Inflammatory macrophage (primary cell): ENCODE measurements around the gene TLK2.
"Not testable (repeated sequence)": the region's sequence is repeated elsewhere in the genome, so short reads cannot be mapped to it uniquely, and the experiment has no call there.

ENCODE experiments used
- DNase-seq, 2 donors: peaks; one replicate each; pipeline ENCODE4 v3.0.0-alpha.2; 2020 to 2022

Gene TLK2

DNA sequence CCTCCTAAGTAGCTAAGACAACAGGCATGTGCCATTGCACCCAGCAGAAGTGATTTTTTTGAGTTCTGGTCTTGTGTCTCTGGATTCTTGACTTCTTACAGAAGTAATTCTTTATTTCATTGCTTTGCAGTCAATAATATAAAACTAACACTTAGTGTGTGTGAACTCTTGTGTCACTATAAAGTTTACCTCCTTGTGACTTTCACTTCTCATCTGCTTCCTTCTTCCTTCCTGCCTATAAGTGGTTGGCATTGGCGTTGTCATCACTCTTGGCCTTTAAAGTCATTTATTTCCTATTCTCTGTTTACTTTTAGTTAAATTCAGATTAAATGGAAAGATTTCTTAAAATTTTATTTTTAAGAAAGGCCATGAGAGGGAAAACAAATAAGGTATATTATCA is 12.4 kb downstream of the TLK2 start:
- DNase-seq, result not testable (repeated sequence)

DNA sequence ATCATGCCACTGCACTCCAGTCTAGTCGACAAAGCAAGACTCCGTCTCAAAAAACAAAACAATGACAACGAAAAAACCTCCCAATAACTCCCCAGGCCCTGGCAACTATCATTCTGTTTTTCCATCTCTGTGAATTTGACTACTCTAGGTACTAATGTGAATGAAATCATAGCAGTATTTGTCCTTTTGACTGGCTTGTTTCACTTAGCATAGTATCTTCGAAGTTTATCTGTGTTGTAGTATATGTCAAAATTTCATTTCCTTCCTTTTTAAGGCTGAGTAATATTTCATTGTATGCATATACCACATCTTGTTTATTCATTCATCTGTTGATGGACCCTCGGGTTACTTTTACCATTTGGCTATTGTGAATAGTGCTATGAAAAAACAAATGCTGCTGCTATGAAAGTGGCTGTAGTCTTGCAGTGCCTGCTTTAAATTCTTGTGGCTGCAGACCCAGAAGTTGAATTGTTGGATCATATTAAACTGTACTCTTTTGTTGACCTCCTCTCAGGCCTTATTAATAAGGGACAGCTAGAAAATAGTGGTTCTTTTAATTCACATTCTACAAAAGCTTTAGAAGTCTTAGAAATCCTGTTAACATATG is 14.5 kb downstream of the TLK2 start:
- DNase-seq, result not testable (repeated sequence)

DNA sequence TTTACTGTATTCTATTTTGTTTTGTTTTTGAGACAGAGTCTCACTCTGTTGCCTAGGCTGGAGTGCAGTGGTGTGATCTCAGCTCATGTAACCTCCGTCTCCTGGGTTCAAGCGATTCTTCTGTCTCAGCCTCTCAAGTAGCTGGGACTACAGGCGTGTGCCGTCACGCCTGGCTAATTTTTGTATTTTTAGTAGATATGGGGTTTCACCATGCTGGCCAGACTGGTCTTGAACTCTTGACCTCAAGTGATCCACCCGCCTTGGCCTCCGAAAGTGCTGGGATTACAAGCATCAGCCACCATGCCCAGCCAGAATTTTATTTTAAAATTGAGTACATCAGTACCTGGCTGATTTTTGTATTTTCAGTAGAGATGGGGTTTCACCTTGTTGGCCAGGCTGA is 15.4 kb downstream of the TLK2 start:
- not testable (repeated sequence) for DNase-seq

DNA sequence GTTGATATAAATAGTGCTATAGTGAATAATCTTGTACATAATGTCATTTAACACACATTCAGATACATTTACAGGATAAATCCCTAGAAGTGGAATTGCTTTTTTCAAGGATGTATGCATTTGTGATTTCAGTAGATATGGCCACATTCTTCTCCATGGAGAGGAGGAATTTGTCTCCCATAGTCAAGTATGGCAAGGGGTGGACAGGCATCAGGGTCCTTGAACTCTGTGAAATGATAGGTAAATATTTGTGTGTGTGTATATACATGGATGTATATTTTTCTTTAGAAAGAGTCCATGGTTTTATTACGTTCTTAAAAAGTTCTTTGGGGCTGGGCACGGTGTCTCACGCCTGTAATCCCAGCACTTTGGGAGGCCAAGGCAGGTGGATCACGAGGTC is 17.7 kb downstream of the TLK2 start:
- DNase-seq, result not testable (repeated sequence)

DNA sequence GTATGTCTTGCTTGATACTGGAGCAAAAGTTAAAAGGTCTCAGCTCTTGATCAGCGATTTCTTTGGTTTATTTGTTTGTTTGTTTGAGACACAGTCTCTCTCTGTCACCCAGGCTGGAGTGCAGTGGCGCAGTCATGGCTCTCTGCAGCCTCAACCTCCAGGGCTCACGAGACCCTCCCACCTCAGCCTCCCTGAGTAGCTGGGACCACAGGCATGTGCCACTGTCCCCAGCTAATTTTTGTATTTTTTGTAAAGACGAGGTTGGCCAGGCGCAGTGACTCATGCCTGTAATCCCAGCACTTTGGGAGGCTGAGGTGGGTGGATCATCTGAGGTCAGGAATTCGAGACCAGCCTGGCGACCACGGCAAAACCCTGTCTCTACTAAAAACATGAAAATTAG is 20.2 kb downstream of the TLK2 start:
- DNase-seq, result not testable (repeated sequence)

DNA sequence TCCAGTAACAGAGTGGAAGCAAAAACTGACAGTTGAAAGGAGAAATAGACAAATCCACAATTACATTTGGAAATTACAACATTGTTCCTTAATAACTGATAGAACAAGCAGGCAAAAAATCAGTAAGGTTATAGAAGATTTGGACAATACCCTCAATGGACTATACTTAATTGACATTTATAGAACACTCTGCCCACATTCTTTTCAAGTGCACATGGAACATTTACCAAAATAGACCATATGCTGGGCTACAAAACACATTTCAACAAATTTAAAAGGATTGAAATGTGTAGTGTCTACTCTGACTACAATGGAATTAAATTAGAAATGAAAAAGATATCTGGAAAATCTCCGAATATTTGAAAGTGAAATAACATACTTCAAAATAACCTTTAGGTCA is 21.8 kb downstream of the TLK2 start:
- DNase-seq, result not testable (repeated sequence)

DNA sequence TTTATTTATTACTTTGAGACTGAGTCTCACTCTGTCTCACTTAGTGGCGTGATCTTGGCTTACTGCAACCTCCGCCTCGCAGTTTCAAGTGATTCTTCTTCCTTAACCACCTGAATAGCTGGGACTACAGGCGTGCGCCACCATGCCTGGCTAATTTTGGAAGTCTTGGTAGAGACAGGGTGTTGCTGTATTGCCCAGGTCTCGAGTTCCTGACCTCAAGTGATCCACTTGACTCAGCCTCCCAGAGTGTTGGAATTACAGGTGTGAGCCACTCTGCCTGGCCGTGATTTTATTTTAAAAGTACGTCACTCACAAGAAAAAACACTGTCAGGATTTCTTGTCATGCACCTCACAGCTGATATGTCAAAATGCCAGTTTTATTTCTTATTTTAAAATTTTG is 26.2 kb downstream of the TLK2 start:
- not testable (repeated sequence) for DNase-seq

DNA sequence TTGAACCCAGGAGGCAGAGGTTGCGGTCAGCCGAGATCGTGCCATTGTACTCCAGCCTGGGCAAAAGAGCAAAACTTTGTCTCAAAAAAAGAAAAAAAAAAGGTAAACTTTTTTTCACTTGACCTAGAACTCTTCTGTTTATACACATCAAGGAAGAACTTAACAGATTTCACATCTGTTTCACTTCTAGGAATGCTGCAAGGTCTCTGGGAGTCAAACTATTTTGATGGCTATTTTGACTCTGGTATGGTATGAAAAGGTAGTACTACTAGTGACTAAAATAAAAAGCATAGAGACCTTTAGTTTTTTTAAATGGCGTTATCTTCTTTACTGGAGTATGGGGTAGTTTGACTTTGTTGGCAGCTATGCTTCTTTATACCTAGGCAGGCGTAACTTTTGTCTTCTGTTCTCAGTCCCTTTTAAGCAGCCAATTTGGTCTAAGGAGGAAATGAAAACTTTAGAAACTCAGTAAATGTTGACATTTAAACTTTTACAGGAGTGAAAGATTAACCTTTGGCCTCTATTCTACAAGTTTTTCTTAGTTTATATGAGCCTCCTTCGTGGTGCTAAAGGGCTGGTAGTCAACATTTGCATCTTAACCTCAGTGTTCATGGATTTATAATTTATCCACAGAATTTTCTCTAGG is 28.7 kb downstream of the TLK2 start:
- DNase-seq, result not testable (repeated sequence)

DNA sequence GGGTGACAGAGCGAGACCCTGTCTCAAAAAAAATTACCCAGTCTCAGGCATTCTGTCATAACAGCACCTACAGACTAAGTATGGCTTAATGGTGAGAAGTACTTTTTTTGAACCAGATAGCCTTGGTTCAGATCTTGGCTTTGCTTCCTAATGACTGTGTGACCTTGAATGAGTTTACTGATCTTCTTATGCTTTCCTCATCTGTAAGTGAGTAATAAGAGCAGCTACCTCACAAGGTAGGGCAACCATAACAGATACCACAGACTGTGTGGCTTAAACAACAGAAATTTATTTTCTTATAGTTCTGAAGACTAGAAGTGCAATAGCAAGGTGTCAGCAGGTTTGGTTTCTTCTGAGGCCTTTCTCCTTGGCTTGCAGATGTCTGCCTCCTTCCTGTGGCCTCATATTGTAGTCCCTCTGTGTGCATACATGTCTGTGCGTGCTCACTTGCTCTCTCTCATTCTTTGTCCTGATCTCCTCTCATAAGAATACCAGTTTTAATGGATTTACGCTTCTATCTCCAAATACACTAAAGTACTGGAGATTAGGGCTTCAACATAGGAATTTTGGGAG is 31.7 kb downstream of the TLK2 start:
- DNase-seq, result not testable (repeated sequence)

DNA sequence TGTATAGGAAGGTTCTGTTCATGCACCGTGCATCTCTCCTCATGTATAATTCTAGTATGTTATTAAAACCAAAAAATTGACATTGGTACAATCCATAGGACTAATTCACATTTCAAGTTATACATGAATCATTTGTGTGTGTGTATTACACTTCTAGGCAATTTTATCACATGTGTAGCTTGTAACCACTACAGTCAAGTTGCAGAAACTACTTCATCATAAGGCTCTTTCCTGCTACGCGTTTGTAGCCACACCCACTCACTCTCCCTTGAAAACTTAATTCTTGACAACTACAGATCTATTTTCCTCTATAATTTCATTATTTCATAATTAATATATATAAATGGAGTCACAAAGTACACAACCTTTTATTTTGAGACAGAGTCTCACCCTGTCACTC is 32.4 kb downstream of the TLK2 start:
- peak; percentile 44 to 56 for DNase-seq

DNA sequence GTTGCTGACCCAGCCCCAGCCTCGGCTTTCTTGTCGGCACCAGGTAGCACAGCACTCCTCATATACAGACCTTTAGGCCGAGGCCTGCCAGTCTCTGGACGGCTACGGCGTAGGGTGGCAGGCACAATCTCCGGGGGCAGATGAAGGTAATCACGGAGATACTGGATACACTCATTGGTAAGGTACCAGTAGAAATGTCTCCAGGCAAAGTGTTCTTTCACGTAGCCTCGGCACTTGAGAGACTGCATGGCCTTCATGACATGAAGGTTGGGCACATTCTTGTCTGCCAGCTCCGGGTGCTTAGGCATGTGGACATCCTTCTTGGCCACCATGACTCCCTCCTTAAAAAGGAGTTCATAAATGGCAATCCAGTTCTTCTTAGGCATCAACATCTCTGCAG is 37.8 kb downstream of the TLK2 start:
- not testable (repeated sequence) for DNase-seq

DNA sequence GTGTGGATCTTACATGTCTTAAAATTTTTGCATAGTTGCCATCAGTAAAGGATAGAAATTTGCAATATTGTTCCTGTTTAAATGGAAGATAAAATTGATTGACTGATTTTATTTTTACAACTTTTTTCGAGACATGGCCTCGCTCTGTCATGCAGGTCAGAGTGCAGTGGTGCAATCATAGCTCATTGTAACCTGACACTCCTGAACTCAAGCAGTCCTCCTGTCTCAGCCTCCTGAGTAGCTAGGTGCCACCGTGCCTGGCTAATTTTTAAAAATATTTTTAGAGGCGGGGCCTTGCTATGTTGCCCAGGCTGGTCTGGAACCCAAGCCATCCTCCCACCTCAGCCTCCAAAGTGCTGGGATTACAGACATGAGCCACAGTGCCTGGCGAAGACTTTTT is 42.7 kb downstream of the TLK2 start:
- not testable (repeated sequence) for DNase-seq

DNA sequence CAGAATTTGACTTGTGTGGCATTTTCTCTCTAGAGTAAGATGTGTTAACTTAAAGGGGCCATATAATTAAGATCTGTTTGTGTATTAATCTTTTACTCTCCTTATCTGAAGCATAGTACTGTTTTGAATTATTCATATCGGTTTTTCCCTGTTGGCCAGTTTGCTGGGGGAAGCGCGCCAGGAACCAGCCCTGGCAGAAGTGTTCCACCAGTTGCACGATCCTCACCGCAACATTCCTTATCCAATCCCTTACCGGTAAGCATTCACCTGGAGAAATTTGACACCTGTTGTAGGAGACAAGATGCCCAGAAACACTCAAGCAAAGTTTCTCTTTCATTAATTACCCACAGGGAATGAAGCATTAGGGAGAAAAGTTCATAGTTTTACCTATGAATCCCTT is 45.5 kb downstream of the TLK2 start:
- DNase-seq, result not testable (repeated sequence)

DNA sequence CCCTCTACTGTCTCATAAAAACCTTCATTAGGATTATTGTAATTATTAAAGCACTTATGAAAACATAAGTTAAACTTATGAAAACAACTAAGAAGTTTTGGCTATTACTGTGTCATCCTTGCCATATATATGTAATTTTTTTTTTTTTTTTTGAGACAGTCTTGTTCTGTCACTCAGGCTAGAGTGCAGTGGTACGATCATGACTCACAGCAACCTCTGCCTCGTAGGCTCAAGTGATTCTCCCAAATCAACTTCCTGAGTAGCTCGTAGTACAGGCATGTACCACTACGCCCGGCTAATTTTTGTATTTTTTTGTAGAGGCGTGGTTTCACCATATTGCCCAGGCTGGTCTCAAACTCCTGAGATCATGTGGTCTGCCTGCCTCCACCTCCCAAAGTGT is 46.7 kb downstream of the TLK2 start:
- not testable (repeated sequence) for DNase-seq

DNA sequence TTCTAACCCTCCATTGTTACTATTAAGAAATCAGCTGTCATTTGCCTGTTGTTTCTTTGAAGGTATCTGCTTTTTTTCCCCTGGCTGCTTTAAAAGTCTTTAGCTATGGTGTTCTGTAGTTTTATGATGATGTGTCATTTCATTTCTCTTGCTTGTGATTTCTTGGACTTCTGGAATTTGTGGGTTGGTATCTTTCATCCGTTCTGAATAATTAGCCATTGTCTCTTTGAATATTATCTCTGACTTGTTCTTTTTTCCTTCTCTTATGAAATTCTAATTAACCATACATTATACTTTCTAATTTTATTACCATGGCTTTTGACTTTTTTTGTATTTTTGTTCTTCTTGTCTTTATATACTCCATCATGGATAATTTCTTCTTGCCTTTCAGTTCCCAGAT is 52.3 kb downstream of the TLK2 start:
- DNase-seq, result not testable (repeated sequence)

DNA sequence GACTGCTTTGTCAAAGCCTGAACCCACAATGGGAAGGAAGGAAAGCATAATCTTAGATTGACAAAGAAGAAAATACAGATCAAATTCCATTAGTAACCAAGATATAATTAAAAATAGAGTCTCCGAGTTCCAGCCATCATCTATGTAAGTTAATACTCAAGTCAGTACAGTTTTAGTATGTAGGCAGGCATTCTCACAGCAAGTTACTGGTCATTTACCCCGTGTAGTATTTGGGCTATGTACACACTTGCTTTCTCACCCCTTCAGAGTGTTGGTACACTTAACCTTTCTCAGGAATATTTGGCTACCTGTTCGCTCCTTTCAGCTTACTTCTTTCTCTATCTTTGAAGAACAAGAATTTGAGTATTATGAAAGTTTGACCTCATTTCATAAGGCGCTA is 57.9 kb downstream of the TLK2 start:
- DNase-seq, result not testable (repeated sequence)

DNA sequence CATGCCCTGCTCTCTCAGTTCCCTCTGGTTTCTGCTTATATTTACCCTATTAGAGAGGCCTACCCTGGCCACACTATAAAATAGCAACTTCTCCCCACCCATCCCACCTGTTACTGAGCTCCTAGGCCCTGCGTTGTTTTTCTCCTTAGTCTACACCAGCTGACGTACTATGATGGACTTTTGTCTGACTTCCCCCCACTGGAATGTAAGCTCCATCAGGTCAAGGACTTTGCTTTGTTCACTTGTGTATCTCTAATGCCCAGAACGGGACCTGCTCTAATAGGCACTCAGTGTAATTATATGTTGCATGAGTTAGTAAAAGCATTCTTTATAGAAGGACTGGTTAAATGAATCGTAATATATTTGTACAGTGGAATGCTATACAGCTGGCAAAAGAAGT is 62.4 kb downstream of the TLK2 start:
- not testable (repeated sequence) for DNase-seq

DNA sequence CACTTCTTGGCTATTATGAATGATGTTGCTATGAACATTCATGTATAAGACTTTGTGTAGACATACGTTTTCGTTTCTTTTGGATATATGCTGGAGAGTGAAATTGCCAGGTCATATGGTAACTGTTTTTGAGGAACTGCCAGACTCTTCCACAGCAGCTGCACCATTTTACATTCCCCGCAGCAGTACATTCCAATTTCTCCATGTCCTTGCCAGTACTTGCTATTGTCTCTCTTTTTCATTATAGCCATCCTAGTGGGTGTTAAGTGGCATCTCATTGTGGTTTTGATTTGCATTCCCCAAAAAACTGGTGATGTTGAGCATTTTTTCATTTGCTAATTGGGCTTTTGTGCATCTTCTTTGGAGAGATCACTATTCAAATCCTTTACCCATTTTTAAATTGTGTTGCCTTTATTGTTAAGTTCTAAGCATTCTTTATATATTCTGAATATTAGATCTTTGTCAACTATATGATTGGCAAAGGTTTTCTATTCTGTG is 64.7 kb downstream of the TLK2 start:
- DNase-seq, result not testable (repeated sequence)

DNA sequence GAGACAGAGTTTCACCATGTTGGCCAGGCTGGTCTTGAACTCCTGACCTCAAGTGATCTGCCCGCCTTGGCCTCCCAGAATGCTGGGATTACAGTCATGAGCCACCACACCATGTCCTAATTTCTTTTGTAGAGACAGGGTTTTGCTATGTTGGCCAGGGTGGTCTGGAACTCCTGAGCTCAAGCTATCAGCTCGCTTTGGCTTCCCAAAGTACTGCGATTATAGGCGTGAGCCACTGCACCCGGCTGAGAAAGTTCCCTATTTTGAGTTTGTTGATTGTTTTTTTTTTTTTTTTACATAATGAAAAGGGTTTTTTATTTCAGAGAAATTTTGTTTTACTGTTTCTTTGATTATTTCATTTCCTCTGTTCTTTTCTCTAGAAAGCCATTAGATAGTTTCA is 67.4 kb downstream of the TLK2 start:
- peak in 1 of 2 donors; percentile 12 for DNase-seq

DNA sequence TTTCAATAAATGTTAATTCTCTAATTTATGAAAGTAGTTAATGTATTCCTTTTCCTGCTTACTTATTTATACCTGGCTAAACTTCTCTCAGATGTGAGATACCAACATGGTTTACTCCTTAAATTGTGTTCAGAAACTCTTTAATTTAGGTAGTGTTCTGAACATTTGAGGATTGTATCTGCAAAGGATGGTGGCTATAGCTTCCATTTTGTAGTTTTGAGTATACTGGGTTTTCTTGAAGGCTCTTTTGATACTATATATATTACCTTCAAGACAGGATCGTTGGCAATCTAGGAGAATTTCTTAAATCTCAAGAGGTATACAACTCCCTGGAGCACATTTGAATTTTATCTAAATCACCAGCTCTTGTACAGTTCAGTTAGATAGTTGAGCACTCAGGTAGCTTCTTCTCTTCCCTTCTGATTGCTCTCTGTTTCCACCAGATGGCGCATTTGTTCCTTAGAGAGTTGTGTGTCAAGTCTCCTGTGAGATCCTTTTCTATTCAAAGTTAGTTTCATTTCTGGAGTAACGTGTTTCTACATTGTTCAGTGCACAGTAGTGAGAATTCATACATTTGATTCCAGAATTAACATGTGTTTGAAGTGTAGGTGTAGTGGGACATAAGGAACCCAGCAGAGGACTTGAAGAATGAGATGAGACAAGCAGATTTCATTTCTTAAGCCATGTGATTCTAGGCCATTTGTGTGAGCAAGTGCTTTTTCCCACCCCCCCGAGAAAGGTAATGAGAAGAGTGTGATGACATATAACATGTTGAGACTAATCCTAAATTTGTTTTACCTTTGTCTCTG is 74.4 kb downstream of the TLK2 start:
- DNase-seq, result peak in 1 of 2 donors; percentile 40

DNA sequence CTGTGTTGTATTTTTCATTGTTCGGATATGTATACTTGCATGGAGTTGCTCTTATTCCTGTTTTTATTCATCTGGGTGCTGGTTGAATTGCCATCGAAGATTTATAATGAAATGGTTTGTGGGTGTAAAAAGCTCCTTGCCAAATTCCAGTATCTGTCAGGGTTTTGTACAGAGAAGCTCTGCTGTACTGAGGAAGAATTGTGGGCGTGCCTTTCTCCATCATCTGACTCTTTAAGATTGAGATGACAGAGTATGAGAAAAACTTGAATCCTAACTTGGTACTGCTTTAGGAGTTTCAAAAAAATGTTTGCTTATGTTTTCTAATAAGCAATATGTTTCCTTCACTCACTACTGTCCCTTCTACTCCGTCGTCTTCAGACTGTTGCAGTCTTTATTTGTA is 78.9 kb downstream of the TLK2 start:
- DNase-seq, result not testable (repeated sequence)

DNA sequence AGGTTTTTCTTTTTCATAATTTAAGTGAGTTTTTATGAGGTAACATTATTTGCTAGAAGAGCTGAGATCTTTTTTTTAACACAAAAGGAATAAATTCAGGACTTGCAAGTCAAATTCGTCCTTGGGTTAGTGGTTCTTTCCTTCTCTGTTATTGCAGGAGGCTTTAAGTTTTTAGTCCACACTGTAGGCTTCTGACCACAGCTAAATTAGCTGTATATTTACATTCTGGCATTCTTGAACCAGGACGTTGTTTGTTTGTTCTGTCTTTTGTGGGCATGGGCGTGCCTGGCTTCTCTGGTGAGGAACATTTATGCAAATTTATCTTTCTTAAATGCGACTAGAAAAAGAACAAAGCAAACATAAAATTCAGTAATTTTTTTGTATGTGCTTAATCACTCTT is 80.3 kb downstream of the TLK2 start:
- not testable (repeated sequence) for DNase-seq

DNA sequence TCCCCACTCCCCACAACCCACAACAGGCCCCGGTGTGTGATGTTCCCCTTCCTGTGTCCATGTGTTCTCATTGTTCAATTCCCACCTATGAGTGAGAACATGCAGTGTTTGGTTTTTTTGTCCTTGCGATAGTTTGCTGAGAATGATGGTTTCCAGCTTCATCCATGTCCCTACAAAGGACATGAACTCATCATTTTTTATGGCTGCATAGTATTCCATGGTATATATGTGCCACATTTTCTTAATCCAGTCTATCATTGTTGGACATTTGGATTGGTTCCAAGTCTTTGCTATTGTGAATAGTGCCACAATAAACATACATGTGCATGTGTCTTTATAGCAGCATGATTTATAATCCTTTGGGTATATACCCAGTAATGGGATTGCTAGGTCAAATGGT is 82.3 kb downstream of the TLK2 start:
- DNase-seq, result not testable (repeated sequence)
